MM.1S (cell line): ENCODE results near the gene TNFRSF1A.

Experiments used
- DNase-seq: peaks from one replicate; pipeline ENCODE4 v3.0.0-alpha.2; 2015
- H2AFZ ChIP-seq: fragments of 300-600 bp; sonication (generic); 2 replicates; pipeline ENCODE4 v1.6.0; 2016; ENCODE audit warnings: antibody characterized with exemption, low read length
- H3F3A ChIP-seq: fragments of 300-600 bp; sonication (generic); 2 replicates; pipeline ENCODE4 v1.6.1; 2016; ENCODE audit warnings: mild to moderate bottlenecking, antibody characterized with exemption, low read length, moderate library complexity, mixed read lengths; ENCODE audit not compliant: insufficient read depth
- H3K27ac ChIP-seq: fragments of 300-600 bp; sonication (generic); 2 replicates; pipeline ENCODE4 v1.5.1; 2016; ENCODE audit warnings: mild to moderate bottlenecking, low read length
- H3K27me3 ChIP-seq: fragments of 300-600 bp; sonication (generic); replicated peaks from 2 replicates; pipeline ENCODE4 v1.6.0; 2016; ENCODE audit warnings: low read length; ENCODE audit not compliant: insufficient read depth
- H3K36me3 ChIP-seq: fragments of 300-600 bp; sonication (generic); replicated peaks from 2 replicates; pipeline ENCODE4 v1.6.1; 2016; ENCODE audit warnings: mild to moderate bottlenecking, low read length, mixed read lengths; ENCODE audit not compliant: insufficient read depth
- H3K4me1 ChIP-seq: fragments of 300-600 bp; sonication (generic); 2 replicates; pipeline ENCODE4 v1.6.1; 2016; ENCODE audit warnings: low read length, mixed read lengths
- H3K4me2 ChIP-seq: fragments of 300-600 bp; sonication (generic); 2 replicates; pipeline ENCODE4 v1.6.0; 2016; ENCODE audit warnings: low read depth, low read length
- H3K4me3 ChIP-seq: fragments of 300-600 bp; sonication (generic); 2 replicates; pipeline ENCODE4 v1.5.1; 2016; ENCODE audit warnings: low read length, mixed read lengths
- H3K79me2 ChIP-seq: fragments of 300-600 bp; sonication (generic); 2 replicates; pipeline ENCODE4 v1.6.1; 2016; ENCODE audit warnings: mixed run types, low read length, mixed read lengths
- H3K9ac ChIP-seq: fragments of 300-600 bp; sonication (generic); 2 replicates; pipeline ENCODE4 v1.6.1; 2016; ENCODE audit warnings: low read length, mixed read lengths
- H3K9me2 ChIP-seq: fragments of 300-600 bp; sonication (generic); replicated peaks from 2 replicates; pipeline ENCODE4 v1.6.1; 2016; ENCODE audit warnings: mild to moderate bottlenecking, low read length, mixed read lengths; ENCODE audit not compliant: insufficient read depth
- H3K9me3 ChIP-seq: fragments of 300-600 bp; sonication (generic); replicated peaks from 2 replicates; pipeline ENCODE4 v1.6.1; 2016; ENCODE audit warnings: mild to moderate bottlenecking, low read length, mixed read lengths; ENCODE audit not compliant: insufficient read depth
- H4K20me1 ChIP-seq: fragments of 300-600 bp; sonication (generic); 2 replicates; pipeline ENCODE4 v1.6.1; 2016; ENCODE audit warnings: mild to moderate bottlenecking, low read length, moderate library complexity, mixed read lengths; ENCODE audit not compliant: insufficient read depth
- CTCF ChIP-seq: fragments of 300-600 bp; sonication (generic); IDR thresholded peaks from 2 replicates; pipeline ENCODE4 v1.5.1; 2016; ENCODE audit warnings: antibody characterized with exemption, low read length, mixed read lengths
- EZH2 ChIP-seq: fragments of 300-600 bp; sonication (generic); optimal IDR thresholded peaks from 2 replicates; pipeline ENCODE3; 2017; ENCODE audit warnings: low read depth, mild to moderate bottlenecking, antibody characterized with exemption, low read length, mixed read lengths
- EZH2phosphoT487 ChIP-seq: fragments of 300-600 bp; sonication (generic); IDR thresholded peaks from 2 replicates; pipeline ENCODE4 v1.6.1; 2018; ENCODE audit warnings: antibody characterized with exemption, low read length

The TNFRSF1A gene

GRCh38 chr12:6382371-6382770 is 40.5 kb upstream of the TNFRSF1A start:
- no peak for DNase-seq
- no peaks in the 10 kb centered on the region for H3F3A ChIP-seq
- H4K20me1 ChIP-seq = no peaks in the 10 kb centered on the region
- H3K4me1 ChIP-seq = no peaks in the 10 kb centered on the region
- H3K27me3 ChIP-seq = peaks cover 9% of the 10 kb centered on the region
- H3K79me2 ChIP-seq = no peaks in the 10 kb centered on the region
- no peak for TF ChIP-seq EZH2phosphoT487
- no peak for TF ChIP-seq EZH2
- no peak for TF ChIP-seq CTCF
- H3K27ac ChIP-seq = no peak overlapping the region
- H3K36me3 ChIP-seq = no peaks in the 10 kb centered on the region
- H3K9me2 ChIP-seq = no peaks in the 10 kb centered on the region
- no peaks in the 10 kb centered on the region for H3K9me3 ChIP-seq
- no peak overlapping the region for H3K9ac ChIP-seq
- no peak overlapping the region for H3K4me2 ChIP-seq
- no peak overlapping the region for H3K4me3 ChIP-seq
- no peak overlapping the region for H2AFZ ChIP-seq

- Histone ChIP-seq H3K4me1 (no peaks in the 10 kb centered on the region), H3K9me3 (no peaks in the 10 kb centered on the region), H3K9me2 (no peaks in the 10 kb centered on the region), H3K4me3 (no peak overlapping the region), H3K9ac (no peak overlapping the region), H3K36me3 (no peaks in the 10 kb centered on the region), H3K27me3 (peaks cover 9% of the 10 kb centered on the region), H3F3A (no peaks in the 10 kb centered on the region), H3K4me2 (no peak overlapping the region), H3K27ac (no peak overlapping the region), H4K20me1 (no peaks in the 10 kb centered on the region), H2AFZ (no peak overlapping the region), H3K79me2 (no peaks in the 10 kb centered on the region)
- TF ChIP-seq EZH2phosphoT487 = no peak
- no peak for TF ChIP-seq CTCF
- TF ChIP-seq EZH2 = no peak
- no peak for DNase-seq
Measured at GRCh38 chr12:6380141-6381121, 38.6 kb upstream of the TNFRSF1A start.

- no peaks in the 10 kb centered on the region for H3K9me3 ChIP-seq
- no peaks in the 10 kb centered on the region for H3K4me1 ChIP-seq
- H3K4me2 ChIP-seq = no peak overlapping the region
- no peak overlapping the region for H3K27ac ChIP-seq
- H3K79me2 ChIP-seq = no peaks in the 10 kb centered on the region
- H3K9me2 ChIP-seq = no peaks in the 10 kb centered on the region
- H3K27me3 ChIP-seq = peaks cover 3% of the 10 kb centered on the region
- DNase-seq = no peak
- H4K20me1 ChIP-seq = no peaks in the 10 kb centered on the region
- H3K36me3 ChIP-seq = no peaks in the 10 kb centered on the region
- H3F3A ChIP-seq = no peaks in the 10 kb centered on the region
- H3K9ac ChIP-seq = no peak overlapping the region
- no peak overlapping the region for H2AFZ ChIP-seq
- no peak overlapping the region for H3K4me3 ChIP-seq
- TF ChIP-seq EZH2 (no peak), CTCF (no peak), EZH2phosphoT487 (no peak)
Measured at GRCh38 chr12:6378709-6379472, 37.0 kb upstream of the TNFRSF1A start.
